Activated effector memory CD4-positive, alpha-beta T cell treated with Interleukin-2 at 50 U/mL for 16 hours (primary cell): ENCODE results near the gene STAT5B.
"Not testable (repeated sequence)": the region's sequence is repeated elsewhere in the genome, so short reads cannot be mapped to it uniquely, and the experiment has no call there.

ENCODE experiments used
- DNase-seq: peaks from one replicate; pipeline ENCODE4 v3.0.0-alpha.2; 2020

The STAT5B gene

DNA sequence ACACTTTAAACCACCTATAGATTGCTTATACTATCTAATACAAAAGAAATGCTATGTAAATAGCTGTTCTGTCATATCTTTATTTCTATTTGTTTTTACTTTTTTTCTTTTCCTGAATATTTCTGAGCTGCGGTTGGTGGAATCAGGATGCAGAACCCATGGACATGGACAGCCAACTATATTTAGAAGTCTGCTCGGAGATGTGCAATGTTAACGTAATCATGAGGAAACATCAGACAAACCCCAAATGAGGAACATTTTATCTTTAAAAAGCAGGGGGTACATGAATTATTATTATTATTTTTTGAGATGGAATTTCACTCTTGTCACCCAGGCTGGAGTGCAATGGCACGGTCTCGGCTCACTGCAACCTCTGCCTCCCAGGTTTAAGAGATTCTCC is 50.5 kb downstream of the STAT5B start:
- no peak for DNase-seq

DNA sequence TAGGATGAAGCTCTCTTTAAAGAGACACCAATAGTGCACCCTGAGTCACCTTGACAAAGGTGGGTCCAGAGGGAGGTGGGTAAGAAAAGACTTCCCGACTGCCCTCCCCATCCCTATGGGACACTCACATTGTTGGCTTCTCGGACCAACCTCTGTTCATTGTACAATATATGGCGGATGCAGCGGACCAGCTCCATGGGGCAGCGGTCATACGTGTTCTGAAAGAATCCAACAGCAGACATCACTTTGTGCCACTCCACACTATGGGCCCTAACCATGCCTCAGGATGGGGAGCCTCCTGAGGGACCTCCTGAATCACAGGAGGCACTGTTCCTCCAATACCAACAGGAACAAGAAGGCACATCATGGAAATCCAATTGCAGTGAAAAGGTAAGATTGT is 51.5 kb downstream of the STAT5B start:
- DNase-seq, result no peak

DNA sequence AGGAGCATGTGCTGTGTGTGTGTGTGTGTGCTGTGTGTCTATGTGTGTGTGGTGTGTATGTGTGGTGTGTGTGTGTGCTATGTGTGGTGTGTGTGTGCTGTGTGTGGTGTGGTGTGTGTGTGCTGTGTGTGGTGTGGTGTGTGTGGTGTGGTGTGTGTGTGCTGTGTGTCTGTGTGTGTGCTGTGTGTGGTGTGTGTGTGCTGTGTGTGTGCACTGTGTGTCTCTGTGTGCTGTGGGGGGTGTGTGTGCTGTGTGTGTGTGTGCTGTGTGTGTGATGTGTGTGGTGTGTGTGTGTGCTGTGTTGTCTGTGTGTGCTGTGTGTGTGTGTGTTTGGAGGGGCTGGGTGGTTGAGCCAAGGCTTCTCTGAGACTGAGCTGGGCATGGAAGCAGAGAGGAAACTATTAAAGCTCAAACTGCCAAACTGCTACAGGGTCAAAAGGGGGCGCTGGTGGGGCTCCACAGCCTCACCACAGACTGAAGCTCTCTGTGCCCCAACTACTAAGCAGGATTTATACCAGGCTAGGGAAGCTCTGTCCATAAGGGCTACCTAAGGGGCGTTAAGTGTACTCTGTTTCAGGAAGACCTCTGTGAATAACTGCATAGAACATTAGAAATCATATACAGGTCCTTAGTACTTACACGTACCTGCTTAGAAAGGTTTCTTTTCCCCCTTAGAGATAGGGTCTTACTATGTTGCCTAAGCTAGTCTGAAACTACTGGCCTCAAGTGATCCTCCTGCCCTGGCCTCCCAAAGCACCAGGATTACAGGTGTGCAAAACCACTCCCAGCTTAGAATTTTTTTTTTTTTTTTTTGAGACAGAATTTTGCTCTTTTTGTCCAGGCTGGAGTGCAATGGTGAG is 54.1 kb downstream of the STAT5B start:
- peak; percentile 23 for DNase-seq

DNA sequence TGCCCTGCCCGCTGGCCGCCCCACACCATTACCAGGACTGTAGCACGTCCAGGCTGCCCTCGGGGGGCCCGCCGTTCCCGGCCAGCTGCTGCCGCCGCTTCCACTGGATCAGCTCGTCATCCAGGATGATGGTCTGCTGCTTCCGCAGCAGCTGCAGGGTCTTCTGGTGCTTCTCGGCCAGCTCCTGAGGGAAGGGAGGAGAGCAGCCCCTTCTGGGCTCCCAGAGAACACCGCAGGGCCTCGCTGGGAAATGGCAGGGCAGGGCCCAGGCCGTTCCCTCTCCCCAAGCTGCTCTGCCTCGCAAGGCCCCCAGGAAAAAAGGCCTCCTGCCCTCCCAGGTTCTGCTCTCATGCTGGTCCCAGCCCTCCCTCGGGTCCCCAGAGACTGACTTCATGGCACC is 56.9 kb downstream of the STAT5B start:
- not testable (repeated sequence) for DNase-seq

DNA sequence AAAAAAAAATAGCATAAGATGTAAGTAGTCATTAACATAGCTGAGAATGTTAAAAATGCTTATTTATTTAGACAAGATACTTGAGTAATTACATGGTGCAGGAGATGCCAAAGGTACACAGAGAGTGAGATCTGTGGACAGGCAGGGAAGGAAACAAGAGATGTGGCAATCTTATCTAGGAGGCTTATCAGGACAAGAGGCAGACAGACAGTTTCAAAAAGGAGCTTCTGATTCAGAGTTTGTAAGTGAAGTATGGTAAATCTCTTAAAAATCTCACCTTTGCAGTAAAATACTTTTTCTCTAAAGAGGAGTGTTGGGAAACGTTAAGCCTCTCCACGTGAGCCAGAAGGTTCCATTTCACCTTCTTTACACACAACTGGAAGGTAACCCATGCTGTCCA is 62.0 kb downstream of the STAT5B start:
- no peak for DNase-seq

DNA sequence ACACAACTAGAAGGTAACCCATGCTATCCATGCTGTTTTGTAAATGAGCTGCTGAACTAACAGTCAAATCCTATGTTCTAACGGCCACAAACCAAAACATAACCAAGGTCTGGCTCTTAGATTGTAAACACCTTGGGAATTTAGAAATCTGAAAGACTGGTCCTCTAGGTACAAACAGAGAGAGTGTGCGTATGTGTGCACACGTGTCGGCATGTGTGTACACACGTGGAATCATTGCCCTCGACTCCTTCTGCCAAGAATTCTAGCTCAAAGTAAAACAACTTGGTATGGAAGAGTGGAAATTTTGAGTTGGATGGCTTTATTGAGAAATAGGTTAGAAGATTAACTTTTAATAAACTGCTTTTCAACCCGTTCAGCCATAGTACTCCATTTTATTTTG is 63.8 kb downstream of the STAT5B start:
- no peak for DNase-seq

DNA sequence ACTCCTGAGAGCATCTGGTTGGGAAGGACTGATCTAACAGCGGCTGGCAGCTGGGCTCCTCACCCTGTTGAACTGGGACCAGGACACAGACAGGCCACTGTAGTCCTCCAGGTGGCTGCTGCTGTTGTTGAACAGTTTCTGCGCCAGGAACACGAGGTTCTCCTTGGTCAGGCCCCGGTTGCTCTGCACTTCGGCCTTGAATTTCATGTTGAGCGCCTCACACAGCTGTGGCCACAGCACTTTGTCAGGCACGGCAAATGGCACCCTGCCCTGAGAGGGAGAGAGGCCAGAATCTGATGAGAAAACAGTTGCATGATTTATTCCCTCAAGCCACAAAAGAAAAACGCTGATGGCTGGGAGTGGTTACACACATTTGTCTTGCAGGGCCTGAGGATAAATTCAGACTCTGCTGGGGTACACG is 64.3 kb downstream of the STAT5B start:
- not testable (repeated sequence) for DNase-seq

DNA sequence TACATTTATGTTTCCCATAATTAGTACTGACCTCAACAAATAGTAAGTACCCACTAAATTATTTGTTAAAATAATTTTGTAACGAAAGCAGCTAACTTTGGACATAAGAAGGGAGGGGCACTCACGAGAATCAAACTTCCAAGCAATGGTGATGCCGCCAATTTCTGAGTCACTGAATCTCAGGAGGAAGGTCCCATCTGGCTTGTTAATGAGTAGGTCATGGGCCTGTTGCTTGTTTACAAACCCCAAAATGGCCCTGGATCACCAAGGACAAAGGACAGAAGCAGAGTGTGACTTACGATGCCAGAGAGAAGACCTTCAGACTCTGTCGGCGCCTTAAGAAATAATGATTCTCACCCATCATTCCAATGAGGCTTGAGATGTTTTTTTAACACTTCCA is 66.1 kb downstream of the STAT5B start:
- no peak for DNase-seq

DNA sequence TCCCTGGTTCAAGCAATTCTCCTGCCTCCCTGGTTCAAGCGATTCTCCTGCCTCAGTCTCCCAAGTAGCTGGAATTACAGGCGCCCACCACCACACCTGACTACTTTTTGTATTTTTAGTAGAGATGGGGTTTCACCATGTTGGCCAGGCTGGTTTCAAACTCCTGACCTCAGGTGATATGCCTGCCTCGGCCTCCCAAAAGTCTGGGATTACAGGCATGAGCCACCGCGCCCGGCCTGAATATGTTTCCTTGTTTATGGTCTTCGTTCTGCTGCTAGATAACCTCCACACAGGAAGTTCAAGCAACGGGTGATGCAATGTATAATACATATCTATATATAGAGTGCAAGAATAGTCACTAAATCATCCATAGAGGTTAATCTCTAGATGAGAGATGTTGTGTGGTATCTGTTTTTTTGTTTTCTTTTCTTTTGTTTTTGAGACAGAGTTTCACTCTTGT is 70.0 kb downstream of the STAT5B start:
- DNase-seq, result not testable (repeated sequence)

DNA sequence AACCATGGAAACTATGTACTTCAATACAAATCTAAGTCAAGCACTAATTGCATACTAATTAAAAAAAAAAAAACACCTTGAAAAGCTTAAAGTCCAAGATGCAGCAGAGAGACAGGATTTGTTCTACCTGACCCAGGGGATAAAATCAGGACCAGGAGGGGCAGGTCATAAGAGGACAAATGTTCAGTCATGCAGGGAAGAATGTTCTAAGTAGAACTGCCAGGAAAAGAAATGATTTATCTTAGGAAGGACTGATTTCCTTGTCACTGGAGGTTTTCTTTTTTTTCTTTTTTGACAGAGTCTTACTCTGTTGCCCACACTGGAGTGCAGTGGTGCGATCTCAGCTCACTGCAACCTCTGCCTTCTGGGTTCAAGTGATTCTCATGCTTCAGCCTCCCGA is 72.8 kb downstream of the STAT5B start:
- no peak for DNase-seq

DNA sequence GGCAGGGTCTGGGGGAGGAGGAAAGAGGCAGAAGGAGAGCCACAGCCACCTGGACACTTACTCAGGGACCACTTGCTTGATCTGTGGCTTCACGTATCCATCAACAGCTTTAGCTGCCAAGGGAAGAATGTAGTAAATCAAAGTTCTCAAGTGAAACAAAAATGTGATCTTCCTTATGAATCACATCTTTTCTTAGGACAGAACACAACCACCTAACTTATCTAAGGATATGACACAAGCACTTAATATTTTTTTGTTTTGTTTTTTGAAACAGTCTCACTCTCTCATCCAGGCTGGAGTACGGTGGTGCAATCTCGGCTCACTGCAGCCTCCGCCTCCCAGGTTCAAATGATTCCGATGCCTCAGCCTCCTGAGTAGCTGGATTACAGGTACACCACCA is 73.5 kb downstream of the STAT5B start:
- DNase-seq, result no peak

DNA sequence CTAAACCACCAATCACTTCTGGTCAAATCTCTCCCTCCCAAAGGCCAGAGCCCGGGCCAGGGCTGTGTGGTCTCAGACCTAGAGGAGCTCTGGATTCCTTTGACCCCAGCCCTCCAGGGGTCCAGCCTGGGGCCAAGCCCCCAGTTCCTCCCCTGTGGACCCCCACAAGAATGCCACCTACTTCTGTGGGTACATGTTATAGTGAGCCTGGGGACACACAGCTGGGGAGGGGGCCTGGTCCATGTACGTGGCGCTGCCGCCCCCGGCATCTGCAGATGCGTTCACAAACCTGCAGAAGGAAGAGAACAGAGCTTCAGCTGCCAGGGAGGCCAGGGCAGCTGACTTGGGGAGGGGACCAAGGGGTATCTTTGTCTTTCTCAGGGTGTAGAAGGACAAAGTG is 74.0 kb downstream of the STAT5B start:
- no peak for DNase-seq

DNA sequence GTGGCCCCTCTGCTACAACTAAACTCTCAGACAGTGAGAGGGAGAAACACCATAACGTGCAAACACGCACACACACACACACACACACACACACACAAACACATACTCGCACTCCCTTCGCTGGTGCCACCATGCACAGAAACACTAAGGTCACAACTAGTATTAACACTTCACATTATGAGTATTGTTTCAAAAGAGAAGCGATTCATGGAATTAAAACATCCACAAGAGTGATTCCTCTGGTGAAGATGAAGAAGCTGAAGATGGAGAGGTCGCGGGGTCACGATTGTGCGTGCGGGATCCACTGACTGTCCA is 74.8 kb downstream of the STAT5B start:
- DNase-seq, result no peak

DNA sequence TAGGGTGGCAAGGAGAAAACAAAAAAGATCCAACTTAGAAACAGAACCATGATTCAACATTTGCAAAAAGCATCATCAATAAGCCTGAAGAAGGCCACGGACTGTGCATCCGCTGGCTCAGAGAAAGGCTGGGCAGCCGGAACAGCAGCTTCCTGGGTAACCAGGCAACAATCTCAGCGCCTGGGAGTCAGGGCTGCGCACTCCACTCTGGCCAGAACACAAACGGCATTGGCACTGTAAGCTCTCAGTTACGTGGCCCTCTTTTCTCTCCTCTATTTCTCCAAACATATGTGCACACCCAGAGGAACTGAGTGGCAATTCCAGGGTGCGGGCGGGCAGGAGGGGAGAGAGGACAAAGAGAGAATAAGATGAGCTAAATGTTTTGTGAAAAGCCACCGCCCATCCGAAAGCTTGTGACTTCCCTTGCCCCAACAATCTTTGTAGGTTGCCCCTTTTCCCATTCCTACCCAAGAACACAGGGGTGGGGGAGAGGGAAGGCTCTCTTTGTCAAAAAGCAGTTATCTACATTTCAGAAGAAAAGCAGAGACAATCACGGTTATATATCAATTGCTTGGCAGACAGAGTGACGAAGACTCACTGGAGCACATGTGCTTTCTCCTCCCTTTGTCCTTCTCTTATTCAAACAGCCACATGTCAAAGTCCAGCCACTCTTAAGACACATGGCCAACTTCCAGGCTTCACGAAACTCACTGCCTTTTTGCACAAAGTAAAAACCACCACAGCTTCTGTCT is 75.3 kb downstream of the STAT5B start:
- DNase-seq, result no peak

DNA sequence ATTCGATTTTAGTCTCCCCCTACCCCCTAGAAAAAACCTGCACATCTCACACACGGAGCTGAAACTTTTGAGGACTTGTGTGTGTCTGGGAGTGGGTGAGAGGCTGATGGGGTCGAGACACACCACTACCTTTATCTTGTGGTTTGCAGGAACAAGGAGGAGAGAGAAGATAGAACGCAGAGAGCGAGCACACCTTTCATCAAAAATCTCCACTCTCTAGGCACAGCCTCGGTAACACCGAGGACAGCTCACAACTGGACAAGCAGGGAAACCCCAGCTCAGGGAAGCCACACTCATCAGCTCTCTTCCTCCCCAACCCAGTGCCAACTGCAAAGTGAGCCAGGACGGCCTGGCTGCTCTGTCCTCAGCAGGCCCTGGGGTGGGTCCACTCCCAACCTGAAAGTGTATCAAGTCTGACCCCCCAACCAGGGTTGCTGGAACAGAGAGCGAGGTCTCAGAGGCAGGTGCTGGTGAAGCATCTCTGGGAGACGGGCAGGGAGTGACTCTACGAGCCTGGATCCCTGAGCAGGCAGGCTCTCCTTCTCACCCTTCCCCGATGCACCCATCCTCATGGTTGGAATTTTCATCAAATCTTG is 76.7 kb downstream of the STAT5B start:
- DNase-seq, result no peak

DNA sequence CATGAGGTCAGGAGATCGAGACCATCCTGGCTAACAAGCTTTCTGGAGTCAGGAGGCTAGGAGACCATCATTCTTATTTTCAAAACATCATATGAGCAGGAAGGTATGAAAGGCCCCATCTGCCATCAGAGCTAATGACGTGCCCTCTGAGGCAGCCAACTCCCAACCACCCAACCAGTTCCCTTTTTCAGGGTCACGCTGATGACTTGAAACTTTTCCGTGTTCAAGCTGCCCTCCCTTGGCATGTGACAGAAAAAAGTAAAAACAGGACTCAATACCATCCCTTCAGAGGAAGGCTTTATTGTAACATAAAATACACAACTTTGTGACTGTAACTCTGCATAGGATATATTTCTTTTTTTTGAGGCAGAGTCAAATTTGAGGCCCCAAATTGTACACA is 77.3 kb downstream of the STAT5B start:
- DNase-seq, result no peak

DNA sequence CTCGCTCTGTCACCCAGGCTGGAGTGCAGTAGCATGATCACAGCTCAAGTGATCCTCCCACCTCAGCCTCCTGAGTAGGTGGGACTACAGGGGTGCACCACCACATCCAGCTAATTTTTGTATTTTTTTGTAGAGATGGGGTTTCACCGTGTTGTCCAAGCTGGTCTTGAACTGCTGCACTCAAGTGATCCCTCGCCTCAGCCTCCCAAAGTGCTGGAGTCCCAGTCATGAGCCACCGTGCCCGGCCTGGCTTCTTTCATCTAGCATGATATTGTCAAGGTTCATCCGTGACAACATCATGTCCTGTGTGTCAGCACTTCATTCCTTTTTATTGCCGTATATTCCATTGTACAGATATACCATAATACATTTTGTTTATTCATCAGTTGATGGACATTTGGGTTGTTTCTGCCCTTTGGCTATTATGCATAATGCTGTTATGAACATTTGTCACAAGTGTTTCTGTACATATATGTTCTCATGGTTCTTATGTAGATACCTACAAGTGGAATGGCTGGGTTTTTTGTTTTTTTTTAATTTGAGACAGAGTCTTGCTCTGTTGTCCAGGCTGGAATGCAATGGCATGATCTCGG is 78.5 kb downstream of the STAT5B start:
- no peak for DNase-seq

DNA sequence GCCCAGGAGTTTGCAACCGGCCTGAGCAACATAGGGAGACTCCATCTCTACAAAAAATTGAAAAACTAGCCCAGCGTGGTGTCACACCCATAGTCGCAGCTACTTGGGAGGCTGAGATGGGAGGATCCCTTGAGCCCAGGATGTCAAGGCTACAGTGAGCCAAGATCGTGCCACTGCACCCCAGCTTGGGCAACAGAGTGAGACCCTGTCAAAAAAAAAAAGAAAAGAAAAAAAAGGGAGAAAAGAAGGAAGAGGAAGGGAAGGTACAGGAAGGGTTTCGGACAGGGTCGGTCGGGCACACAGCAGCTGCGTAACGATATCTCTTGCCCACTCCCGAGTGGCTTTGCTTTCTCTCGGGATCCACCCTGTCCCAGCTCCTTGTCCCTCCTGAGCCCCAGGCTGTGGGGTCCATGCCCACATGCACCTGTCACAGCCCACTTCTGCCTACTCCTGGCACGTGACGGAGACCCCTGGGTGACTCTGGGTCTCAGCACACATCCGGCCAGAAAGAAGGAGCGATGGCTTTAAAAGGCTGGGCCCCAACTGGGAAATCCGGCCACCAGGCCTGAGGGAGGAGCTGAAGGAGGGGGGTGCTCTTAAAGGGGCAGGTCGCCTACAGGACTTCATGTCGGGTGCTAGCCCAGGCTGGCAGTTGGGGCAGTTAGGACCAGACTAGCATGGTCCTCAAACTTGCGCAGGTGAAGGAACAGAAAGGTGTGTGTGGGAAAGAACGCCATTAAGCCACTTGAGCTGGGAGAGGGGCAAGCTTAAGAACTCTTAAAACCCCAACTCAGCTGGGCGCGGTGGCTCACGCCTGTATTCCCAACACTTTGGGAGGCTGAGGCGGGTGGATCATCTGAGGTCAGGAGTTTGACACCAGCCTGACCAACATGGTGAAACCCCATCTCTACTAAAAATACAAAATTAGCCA is 82.0 kb downstream of the STAT5B start, which contains the start of gene GHDC:
TSS of gene GHDC (minus strand) at position 526 of the 931 bp plus-strand sequence. CDS start 913 bp downstream, outside the sequence.
- peak; percentile 70 for DNase-seq

DNA sequence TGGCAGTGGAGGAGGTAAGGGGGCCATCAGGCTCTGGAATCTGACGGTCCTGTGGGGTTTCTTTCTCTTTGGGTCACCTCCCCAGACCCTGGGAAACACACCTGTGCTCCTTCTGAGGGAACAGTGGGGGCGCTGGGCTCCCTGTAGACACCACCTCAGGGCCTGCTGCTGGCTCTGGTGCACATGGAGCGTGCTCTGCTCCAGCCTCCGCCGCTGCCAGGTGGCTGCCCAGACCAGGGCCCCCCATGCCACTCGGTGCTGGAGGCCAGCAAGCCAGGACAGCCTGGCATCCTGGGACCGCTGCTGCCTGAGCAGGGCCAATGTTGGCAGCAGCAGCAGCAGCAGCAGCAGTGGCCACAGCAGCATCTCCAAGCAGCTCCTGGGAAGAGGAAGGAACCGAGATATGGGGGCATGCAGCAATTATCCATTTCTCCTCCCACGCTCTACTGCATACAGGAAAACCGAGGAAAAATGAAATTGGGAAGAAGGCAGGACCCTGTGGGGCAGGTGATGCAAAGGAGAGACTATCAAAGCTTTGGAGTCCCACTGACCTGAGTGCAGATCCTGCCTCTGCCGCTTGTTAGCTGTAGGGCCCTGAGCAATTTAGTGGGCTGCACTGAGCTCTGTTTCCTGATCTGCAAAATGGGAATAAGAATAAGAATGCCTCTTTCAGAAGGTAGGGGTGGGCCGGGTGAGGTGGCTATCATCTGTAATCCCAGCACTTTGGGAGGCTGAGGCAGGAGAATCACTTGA is 82.8 kb downstream of the STAT5B start:
- no peak for DNase-seq

DNA sequence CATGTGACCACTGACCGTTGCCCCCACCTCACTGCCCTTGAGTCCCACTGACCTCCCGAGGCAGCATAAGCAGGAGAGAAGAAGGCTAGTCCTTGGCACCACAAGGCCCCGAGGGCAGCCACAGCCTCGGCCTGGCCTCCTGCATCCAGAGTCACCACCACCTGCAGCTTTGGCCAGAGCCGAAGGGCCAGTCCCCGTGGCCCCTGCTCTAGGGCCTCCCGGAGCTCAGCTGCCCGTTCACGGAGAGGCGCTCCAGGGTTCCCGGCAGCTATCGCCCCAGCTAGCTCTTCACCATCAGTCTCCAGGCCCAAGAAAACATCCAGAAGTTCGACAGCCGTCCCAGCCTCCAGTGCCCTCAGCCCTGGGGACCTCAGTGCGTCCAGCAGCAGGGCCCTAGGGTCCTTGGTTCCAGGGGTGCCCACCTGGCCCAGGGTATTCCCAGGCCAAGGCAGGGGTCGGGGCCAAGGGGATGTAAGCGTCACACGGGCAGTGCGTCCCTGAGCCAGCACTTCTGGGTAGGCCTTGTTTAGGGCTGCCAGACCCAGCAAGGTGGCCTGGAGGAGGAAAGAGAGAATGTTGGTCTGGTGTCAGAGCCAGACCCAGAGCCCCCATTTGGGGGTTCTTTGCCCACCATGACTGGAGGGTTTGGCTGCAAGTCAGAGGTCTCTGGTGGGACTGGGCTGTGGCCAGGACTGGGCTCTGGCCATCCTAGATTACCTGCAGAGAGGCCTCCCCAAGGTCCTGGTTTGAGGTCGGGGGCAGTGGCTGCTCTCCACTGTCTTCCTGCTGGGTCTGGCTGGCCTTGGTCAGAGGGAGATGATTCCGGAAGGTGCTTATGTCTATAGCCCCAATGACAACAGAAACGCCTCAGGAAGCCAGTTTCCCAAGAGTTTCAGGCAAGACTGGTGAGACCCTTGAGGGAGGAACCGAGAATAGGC is 83.7 kb downstream of the STAT5B start:
- DNase-seq, result no peak
